ENCODE measurements around the gene FAM193A.

DNA sequence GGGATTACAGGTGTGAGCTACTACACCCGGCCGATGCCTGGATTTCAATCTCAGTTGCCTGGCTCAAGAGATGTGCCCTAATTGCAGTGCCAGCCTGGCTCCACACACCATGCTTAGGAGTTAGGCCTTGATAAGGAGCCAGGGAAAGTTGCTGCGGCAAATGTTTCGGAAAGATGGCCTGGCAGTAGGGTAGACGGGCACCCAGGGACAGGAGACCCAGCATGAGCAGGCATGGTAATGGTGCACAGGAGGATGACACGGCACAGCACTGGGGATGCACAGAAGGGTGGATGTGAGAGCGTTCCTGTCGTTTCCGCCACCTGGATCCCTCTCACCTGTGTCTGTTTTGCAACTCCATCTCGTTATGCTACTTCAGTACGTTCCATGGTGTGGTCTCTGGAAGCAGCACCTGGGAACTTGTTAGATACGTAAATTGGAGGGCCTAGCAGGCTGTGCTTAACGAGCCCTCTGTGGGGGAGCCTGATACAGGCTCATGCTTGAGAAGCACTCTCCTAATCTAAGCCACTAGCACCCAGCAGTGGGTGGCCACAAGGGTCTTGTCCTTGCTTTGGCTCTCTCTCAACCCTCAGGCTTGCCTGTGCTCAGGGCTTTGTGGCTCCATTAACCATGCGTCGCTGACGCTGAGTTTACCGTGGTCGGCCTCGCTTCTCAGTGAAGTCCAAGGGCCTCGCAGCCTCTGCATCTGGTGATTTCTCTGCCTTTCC, 47.2 kb upstream of the FAM193A start:
- TF ChIP-seq, protein P1, sequence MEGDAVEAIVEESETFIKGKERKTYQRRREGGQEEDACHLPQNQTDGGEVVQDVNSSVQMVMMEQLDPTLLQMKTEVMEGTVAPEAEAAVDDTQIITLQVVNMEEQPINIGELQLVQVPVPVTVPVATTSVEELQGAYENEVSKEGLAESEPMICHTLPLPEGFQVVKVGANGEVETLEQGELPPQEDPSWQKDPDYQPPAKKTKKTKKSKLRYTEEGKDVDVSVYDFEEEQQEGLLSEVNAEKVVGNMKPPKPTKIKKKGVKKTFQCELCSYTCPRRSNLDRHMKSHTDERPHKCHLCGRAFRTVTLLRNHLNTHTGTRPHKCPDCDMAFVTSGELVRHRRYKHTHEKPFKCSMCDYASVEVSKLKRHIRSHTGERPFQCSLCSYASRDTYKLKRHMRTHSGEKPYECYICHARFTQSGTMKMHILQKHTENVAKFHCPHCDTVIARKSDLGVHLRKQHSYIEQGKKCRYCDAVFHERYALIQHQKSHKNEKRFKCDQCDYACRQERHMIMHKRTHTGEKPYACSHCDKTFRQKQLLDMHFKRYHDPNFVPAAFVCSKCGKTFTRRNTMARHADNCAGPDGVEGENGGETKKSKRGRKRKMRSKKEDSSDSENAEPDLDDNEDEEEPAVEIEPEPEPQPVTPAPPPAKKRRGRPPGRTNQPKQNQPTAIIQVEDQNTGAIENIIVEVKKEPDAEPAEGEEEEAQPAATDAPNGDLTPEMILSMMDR (IDR thresholded peaks at IDR 0.05), result no peak
- TF ChIP-seq POLR2A (IDR thresholded peaks at IDR 0.05), result no peak
